Effector memory CD4-positive, alpha-beta T cell (primary cell): Measurements from ENCODE around the gene ZNF320.
A peak's percentile ranks its signal among the peaks of the same experiment; 100 is the strongest.
"Not testable (repeated sequence)": the region's sequence is repeated elsewhere in the genome, so short reads cannot be mapped to it uniquely, and the experiment has no call there.

Source experiments
- DNase-seq, 3 donors: peaks; one replicate each; pipeline ENCODE4 v3.0.0-alpha.2; 2020
- H3K27ac ChIP-seq: 2 replicates; pipeline ENCODE4 v1.7.0; 2013; ENCODE audit warnings: mild to moderate bottlenecking, low read length, moderate library complexity; ENCODE audit not compliant: insufficient read depth, poor library complexity, severe bottlenecking
- H3K27me3 ChIP-seq: replicated peaks from 2 replicates; pipeline ENCODE4 v1.7.0; 2013; ENCODE audit warnings: mild to moderate bottlenecking, low read length; ENCODE audit not compliant: insufficient read depth, control insufficient read depth, poor library complexity, severe bottlenecking
- H3K36me3 ChIP-seq: 2 replicates; pipeline ENCODE4 v1.7.0; 2013; ENCODE audit warnings: mild to moderate bottlenecking, low read length, moderate library complexity; ENCODE audit not compliant: control insufficient read depth, insufficient read depth
- H3K4me1 ChIP-seq: 2 replicates; pipeline ENCODE4 v1.7.0; 2013; ENCODE audit warnings: low read length, mild to moderate bottlenecking; ENCODE audit not compliant: control insufficient read depth, insufficient read depth, poor library complexity, severe bottlenecking
- H3K4me3 ChIP-seq: 2 replicates; pipeline ENCODE4 v1.7.0; 2013; ENCODE audit warnings: low read length, low read depth, mild to moderate bottlenecking; ENCODE audit not compliant: insufficient read depth, poor library complexity, severe bottlenecking
- H3K9me3 ChIP-seq: 2 replicates; pipeline ENCODE4 v1.7.0; 2013; ENCODE audit warnings: mild to moderate bottlenecking, low read length, moderate library complexity; ENCODE audit not compliant: control insufficient read depth
- total RNA-seq, 3 donors: gene quantifications; one replicate each; lab custom pipeline; 2026; lab: John Stamatoyannopoulos, UW

Gene ZNF320
- 12.4 to 22.7 (median 14.4) reads per million in 3 donors for total RNA-seq

- Histone ChIP-seq H3K4me1 (peaks cover 10% of the 10 kb centered on the region), H3K27me3 (no peaks in the 10 kb centered on the region), H3K27ac (peak within 1 kb of the TSS; percentile 59), H3K36me3 (no peaks in the 10 kb centered on the region), H3K9me3 (no peaks in the 10 kb centered on the region), H3K4me3 (peak within 1 kb of the TSS; percentile 80)
- DNase-seq, result peak; percentile 82 to 91 (median 85)
Observed at GRCh38 chr19:52897138-52897935, at the start of gene ZNF320. Gene ZNF320 (minus strand): TSS chr19:52897635. CDS start chr19:52890255, 7,380 bp downstream.

GRCh38 chr19:52946322-52947310, 49.2 kb upstream of the ZNF320 start:
- no peak overlapping the region for H3K4me3 ChIP-seq
- peaks cover 13% of the 10 kb centered on the region for H3K36me3 ChIP-seq
- no peak for DNase-seq
- H3K27ac ChIP-seq, result no peak overlapping the region
- H3K27me3 ChIP-seq, result no peaks in the 10 kb centered on the region
- H3K4me1 ChIP-seq, result peaks cover 4% of the 10 kb centered on the region
- H3K9me3 ChIP-seq, result peaks cover 52% of the 10 kb centered on the region

GRCh38 chr19:52945652-52946321, 48.4 kb upstream of the ZNF320 start:
- H3K36me3 ChIP-seq, result peaks cover 5% of the 10 kb centered on the region
- peaks cover 7% of the 10 kb centered on the region for H3K4me1 ChIP-seq
- H3K9me3 ChIP-seq, result peaks cover 45% of the 10 kb centered on the region
- no peaks in the 10 kb centered on the region for H3K27me3 ChIP-seq
- H3K4me3 ChIP-seq, result no peak overlapping the region
- H3K27ac ChIP-seq, result no peak overlapping the region
- no peak for DNase-seq

- not testable (repeated sequence) for DNase-seq, H3K36me3 ChIP-seq, H3K4me3 ChIP-seq, H3K27ac ChIP-seq, H3K4me1 ChIP-seq, H3K27me3 ChIP-seq
- H3K9me3 ChIP-seq, result peaks cover 36% of the 10 kb centered on the region
Observed at GRCh38 chr19:52944703-52945493, 47.5 kb upstream of the ZNF320 start.

GRCh38 chr19:52943884-52944643, 46.6 kb upstream of the ZNF320 start:
- H3K4me3 ChIP-seq, result no peak overlapping the region
- H3K36me3 ChIP-seq, result no peaks in the 10 kb centered on the region
- peaks cover 29% of the 10 kb centered on the region for H3K9me3 ChIP-seq
- DNase-seq, result no peak
- no peak overlapping the region for H3K27ac ChIP-seq
- peaks cover 7% of the 10 kb centered on the region for H3K4me1 ChIP-seq
- no peaks in the 10 kb centered on the region for H3K27me3 ChIP-seq

- H3K9me3 ChIP-seq, result peaks cover 22% of the 10 kb centered on the region
- H3K4me3 ChIP-seq, result peak overlapping the region; percentile 67
Observed at GRCh38 chr19:52943134-52943883, 45.9 kb upstream of the ZNF320 start.

GRCh38 chr19:52942386-52943133, 45.1 kb upstream of the ZNF320 start:
- Histone ChIP-seq H3K9me3 (peaks cover 15% of the 10 kb centered on the region), H3K4me1 (peaks cover 7% of the 10 kb centered on the region), H3K27ac (peak overlapping the region; percentile 68), H3K27me3 (no peaks in the 10 kb centered on the region), H3K4me3 (peak overlapping the region; percentile 67), H3K36me3 (no peaks in the 10 kb centered on the region)
- DNase-seq, result peak; percentile 93 to 96 (median 94)

More at GRCh38 chr19:52943134-52943883, 45.9 kb upstream of the ZNF320 start:
- no peak for DNase-seq
- Histone ChIP-seq H3K36me3 (no peaks in the 10 kb centered on the region), H3K27ac (peak overlapping the region; percentile 57), H3K27me3 (no peaks in the 10 kb centered on the region), H3K4me1 (peaks cover 7% of the 10 kb centered on the region)

GRCh38 chr19:52941941-52942385, 44.5 kb upstream of the ZNF320 start:
- H3K4me1 ChIP-seq, result peaks cover 7% of the 10 kb centered on the region
- H3K27me3 ChIP-seq, result no peaks in the 10 kb centered on the region
- H3K36me3 ChIP-seq, result peaks cover 5% of the 10 kb centered on the region
- peaks cover 10% of the 10 kb centered on the region for H3K9me3 ChIP-seq
- peak overlapping the region; percentile 67 for H3K4me3 ChIP-seq
- peak overlapping the region; percentile 68 for H3K27ac ChIP-seq
- no peak for DNase-seq
